HG03064 (cell line): Measurements from ENCODE around the gene LMNA.
"Not testable (repeated sequence)": the region's sequence is repeated elsewhere in the genome, so short reads cannot be mapped to it uniquely, and the experiment has no call there.

Source experiments
- ATAC-seq: cut with Tn5 transposase; IDR thresholded peaks from one replicate; pipeline ENCODE4 v1.9.1; 2021; ENCODE audit warnings: low read depth; ENCODE audit not compliant: unreplicated experiment

Gene LMNA

GRCh38 chr1:156103521-156103947, 11.0 kb upstream of the LMNA start:
- ATAC-seq, result no peak

DNA sequence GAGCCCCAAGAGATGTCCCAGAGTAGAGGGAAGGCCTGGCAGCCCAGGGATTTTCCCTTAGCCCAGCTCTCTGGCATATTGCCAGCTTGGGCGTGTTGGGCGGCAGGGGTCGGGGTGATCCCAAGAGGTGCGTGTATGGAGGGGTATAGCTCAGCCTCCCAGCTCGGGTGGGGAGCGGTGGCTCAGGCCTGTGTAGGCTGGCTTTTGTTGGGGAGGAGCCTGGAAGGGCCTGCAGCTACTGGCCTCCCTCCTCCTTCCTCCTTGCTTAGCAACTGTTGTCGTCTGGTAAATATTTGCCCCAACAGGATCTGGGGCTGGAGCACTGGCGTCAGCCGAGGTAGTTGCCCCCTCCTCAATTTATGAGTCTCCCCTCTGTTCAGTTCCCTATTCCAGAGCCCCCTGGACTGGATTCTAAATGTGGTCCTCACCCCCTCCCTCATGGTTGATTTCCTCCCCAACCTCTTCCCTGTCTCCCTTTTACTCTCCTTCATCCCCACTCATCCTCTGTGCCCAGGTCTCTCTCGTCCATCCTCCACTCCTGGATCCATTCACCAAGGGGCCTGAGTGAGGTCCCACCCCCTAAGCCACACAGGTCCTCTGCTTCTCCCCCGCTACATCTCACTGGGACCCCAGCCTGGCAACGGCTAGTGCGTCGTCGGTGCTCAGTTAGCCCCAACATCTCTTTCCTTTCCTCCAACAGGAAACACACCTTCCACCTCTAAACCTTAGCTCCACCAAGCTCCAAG, 10.3 kb upstream of the LMNA start:
- ATAC-seq, result no peak

GRCh38 chr1:156104861-156105832, 9.4 kb upstream of the LMNA start:
- no peak for ATAC-seq

DNA sequence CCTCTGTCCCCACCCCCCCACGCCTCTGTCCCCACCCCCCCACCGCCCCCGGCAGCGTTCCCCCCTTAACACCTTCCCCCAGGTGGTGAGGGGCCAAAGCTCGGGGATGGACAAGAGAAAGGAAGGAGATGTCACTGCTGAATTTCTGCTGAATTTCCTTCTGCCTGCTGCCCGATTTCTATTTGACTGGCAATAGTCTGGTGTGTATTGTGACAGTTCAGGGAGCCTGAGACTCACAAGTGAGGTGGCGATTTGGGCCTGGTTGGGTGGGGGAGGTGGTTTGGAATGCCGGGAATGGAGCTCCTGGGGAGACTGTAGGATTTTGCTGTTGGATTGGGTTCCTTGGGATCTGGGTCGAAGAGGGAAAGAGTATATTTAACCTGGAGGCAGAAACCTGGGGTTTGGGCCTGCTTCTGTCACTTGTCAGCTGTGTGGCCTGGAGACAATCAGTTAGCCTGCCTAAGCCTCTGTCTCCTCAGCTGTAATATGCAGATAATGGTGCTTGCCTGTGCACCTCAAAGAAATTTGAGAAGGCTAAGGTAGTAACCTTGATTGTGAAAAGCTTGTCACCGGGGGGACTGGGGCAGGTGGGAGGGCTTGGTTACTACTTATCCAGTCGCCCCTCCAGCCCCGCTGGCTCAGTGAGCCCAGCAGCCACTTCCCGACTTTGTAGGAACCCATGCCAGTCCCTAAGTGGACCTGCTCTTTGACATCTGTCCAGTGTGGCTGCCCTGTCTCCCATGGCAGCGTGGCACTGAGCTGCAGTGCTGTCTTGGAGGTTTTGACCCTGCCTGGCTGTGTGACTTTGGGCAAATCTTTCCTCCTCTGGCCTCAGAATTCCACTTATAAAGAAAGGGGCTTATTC, 7.7 kb upstream of the LMNA start:
- ATAC-seq, result no peak

DNA sequence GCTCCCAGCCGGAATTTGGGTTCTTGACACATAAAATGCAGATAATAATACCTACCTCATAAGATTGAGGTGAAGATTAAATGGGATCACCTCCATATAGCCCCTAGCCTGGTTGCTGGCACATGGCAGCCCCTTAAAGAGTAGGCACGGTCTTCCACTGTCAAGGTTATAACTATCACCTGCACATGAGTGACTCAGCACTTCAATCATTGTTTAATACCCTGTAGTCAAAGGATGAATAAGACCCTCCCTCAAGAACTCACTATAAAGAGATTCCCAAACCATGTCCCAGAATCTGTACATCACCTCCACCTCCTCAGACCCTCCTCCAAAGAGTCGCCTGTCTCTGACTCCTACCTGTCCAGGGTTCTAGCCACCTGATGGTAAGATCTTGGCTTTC, 6.5 kb upstream of the LMNA start:
- ATAC-seq, result no peak

GRCh38 chr1:156108664-156109241, 5.8 kb upstream of the LMNA start:
- ATAC-seq, result no peak

DNA sequence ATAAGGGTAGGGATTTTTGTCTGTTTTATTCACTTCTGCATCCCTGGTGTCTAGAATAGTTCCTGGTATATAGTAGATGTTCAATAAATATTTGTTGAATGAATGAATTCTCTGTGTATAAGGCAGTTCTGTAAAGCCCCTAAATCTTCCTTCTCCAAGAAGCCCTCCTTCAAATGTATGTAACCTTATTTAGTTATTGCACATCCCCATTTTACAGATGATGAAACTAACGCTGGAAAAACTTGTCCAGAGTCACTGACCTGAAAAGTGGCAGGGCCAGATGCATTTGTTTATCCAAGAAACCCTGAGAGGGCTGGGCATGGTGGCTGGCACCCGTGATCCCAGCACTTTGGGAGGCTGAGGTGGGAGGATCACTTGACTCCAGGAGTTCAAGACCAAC, 4.3 kb upstream of the LMNA start:
- no peak for ATAC-seq

DNA sequence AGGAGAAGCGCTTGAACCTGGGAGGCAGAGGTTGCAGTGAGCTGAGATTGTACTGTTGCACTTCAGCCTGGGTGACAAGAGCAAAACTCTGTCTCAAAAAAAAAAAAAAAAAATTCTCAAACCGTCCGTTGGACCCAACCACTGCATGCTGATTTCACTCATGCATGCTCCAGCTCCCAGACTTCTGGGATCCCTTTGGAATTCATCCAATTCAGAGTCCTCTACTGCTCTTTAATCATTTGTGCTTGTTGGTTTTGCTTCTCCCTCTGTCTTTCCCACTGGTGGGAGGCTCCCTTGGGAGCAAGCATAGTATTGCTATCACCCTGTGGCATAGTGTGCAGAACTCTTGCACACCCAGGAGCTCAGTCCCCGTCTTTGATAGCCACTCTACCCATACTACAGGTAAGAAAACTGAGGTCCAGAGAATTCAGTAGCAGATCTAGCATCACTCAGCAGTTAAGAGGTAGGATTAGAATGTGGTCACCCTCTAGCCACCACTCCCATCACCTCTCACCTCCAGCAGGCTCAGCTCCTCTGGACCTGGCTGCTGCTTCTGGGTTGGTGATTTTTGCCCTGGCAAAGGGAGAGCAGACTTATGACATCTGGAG, 3.1 kb upstream of the LMNA start:
- ATAC-seq, result no peak

GRCh38 chr1:156112276-156113137, 2.0 kb upstream of the LMNA start:
- no peak for ATAC-seq

- no peak for ATAC-seq
Measured at GRCh38 chr1:156113282-156113950, 1.1 kb upstream of the LMNA start.

DNA sequence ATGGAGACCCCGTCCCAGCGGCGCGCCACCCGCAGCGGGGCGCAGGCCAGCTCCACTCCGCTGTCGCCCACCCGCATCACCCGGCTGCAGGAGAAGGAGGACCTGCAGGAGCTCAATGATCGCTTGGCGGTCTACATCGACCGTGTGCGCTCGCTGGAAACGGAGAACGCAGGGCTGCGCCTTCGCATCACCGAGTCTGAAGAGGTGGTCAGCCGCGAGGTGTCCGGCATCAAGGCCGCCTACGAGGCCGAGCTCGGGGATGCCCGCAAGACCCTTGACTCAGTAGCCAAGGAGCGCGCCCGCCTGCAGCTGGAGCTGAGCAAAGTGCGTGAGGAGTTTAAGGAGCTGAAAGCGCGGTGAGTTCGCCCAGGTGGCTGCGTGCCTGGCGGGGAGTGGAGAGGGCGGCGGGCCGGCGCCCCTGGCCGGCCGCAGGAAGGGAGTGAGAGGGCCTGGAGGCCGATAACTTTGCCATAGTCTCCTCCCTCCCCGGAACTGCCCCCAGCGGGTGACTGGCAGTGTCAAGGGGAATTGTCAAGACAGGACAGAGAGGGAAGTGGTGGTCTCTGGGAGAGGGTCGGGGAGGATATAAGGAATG, 505 bp downstream of the LMNA start:
- no peak for ATAC-seq

GRCh38 chr1:156115514-156116374, 1.2 kb downstream of the LMNA start:
- no peak for ATAC-seq

GRCh38 chr1:156116731-156117130, 2.2 kb downstream of the LMNA start:
- ATAC-seq, result not testable (repeated sequence)

GRCh38 chr1:156117414-156118176, 3.1 kb downstream of the LMNA start:
- ATAC-seq, result no peak

DNA sequence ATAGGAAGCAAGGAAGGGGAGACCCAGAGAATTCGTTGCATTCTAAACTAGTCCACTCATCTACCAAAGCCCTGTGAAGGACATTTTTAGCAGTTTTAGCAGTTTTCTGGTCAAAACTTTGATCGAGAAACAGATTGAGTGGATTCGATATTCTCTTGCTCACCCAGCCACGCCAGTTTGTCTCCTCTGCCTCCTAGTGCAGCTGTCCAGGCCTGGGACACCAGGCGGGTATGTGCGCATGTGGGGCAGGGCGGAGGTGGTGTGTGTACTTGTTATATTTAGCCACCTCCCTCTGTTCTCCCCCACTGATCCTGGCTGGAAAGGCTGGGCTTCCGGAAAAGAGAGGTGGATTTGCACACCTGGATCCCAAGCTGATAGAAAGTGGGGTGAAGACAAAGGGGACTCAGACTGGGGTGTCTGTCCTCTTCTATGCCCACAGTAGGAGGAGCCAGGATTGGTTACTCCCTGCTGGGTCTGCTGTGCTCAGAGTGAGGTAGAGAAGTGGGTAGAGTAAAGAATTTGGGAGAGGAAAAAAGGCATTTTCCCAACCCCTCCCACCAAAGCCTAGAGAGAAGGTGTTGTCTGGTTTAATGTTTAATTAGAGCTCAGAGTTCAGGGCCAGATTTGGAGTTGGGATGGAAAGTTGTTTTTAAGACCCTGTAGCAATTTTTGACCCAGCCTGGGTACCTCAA, 3.8 kb downstream of the LMNA start:
- ATAC-seq, result no peak
